Measurements from ENCODE around the gene NIM1K. TPM values are rescaled to one million over a fixed set of nuclear protein-coding genes. Genes with fewer than 3 reads are reported as not detected.

NIM1K gene
- total RNA-seq, 1 donor from 2014 or later: 0.54 TPM

- FAIRE-seq: no peak
- H3K9ac ChIP-seq (ENCODE audit: low read length): no peak overlapping the region
- H4K20me1 ChIP-seq (ENCODE audit: insufficient read depth, low read length): no peaks in the 10 kb centered on the region
- H3K79me2 ChIP-seq (ENCODE audit: insufficient read depth, low read length): no peaks in the 10 kb centered on the region
- no peaks in the 10 kb centered on the region for H3K4me1 ChIP-seq (ENCODE audit: insufficient read depth, low read length)
- H3K27me3 ChIP-seq (ENCODE audit: insufficient read depth, low read length): peaks cover 3% of the 10 kb centered on the region
- no peak for TF ChIP-seq EZH2 (IDR thresholded peaks at IDR 0.05; ENCODE audit: insufficient read depth, low read length)
- TF ChIP-seq CTCF (IDR thresholded peaks at IDR 0.05; ENCODE audit: insufficient read depth, low read depth, low read length): no peak
- no peak overlapping the region for H3K4me3 ChIP-seq (ENCODE audit: insufficient read depth, low read depth, low read length)
- no peak overlapping the region for H2AFZ ChIP-seq (ENCODE audit: low read depth, low read length)
- no peak overlapping the region for H3K4me2 ChIP-seq (ENCODE audit: low read length)
- H3K9me3 ChIP-seq (ENCODE audit: insufficient read depth, low read depth, low read length): no peaks in the 10 kb centered on the region
- Mint-ChIP-seq H3K4me3 (ENCODE audit: unreplicated experiment) (no peak overlapping the region), H3K27me3 (ENCODE audit: low read depth, unreplicated experiment) (peaks cover 11% of the 10 kb centered on the region), H3K4me1 (ENCODE audit: low read depth, unreplicated experiment) (no peaks in the 10 kb centered on the region), H3K9me3 (ENCODE audit: unreplicated experiment) (no peaks in the 10 kb centered on the region), H3K36me3 (ENCODE audit: low read depth, unreplicated experiment) (no peaks in the 10 kb centered on the region), H3K27ac (ENCODE audit: unreplicated experiment) (no peak overlapping the region)
- no peak overlapping the region for H3K27ac ChIP-seq (ENCODE audit: low read depth, low read length)
- no peaks in the 10 kb centered on the region for H3K36me3 ChIP-seq (ENCODE audit: insufficient read depth, low read length)
- DNase-seq (ENCODE audit: low read depth): no peak
These were observed 59.7 kb downstream of the NIM1K start for GRCh38 chr5:43251754-43252153.

- Mint-ChIP-seq H3K9me3 (ENCODE audit: unreplicated experiment) (no peaks in the 10 kb centered on the region), H3K4me3 (ENCODE audit: unreplicated experiment) (no peak overlapping the region), H3K36me3 (ENCODE audit: low read depth, unreplicated experiment) (no peaks in the 10 kb centered on the region), H3K27ac (ENCODE audit: unreplicated experiment) (no peak overlapping the region), H3K27me3 (ENCODE audit: low read depth, unreplicated experiment) (peaks cover 9% of the 10 kb centered on the region), H3K4me1 (ENCODE audit: low read depth, unreplicated experiment) (no peaks in the 10 kb centered on the region)
- Histone ChIP-seq H3K4me3 (ENCODE audit: insufficient read depth, low read depth, low read length) (no peak overlapping the region), H3K27ac (ENCODE audit: low read depth, low read length) (no peak overlapping the region), H3K79me2 (ENCODE audit: insufficient read depth, low read length) (no peaks in the 10 kb centered on the region), H3K36me3 (ENCODE audit: insufficient read depth, low read length) (no peaks in the 10 kb centered on the region), H3K4me1 (ENCODE audit: insufficient read depth, low read length) (no peaks in the 10 kb centered on the region), H3K9ac (ENCODE audit: low read length) (no peak overlapping the region), H3K9me3 (ENCODE audit: insufficient read depth, low read depth, low read length) (no peaks in the 10 kb centered on the region), H4K20me1 (ENCODE audit: insufficient read depth, low read length) (no peaks in the 10 kb centered on the region), H2AFZ (ENCODE audit: low read depth, low read length) (no peak overlapping the region), H3K4me2 (ENCODE audit: low read length) (no peak overlapping the region), H3K27me3 (ENCODE audit: insufficient read depth, low read length) (no peaks in the 10 kb centered on the region)
- FAIRE-seq (no peak), DNase-seq (ENCODE audit: low read depth) (no peak)
- no peak for TF ChIP-seq EZH2 (IDR thresholded peaks at IDR 0.05; ENCODE audit: insufficient read depth, low read length)
- no peak for TF ChIP-seq CTCF (IDR thresholded peaks at IDR 0.05; ENCODE audit: insufficient read depth, low read depth, low read length)
These were observed 63.7 kb downstream of the NIM1K start for GRCh38 chr5:43255704-43256103.

- Mint-ChIP-seq H3K36me3 (ENCODE audit: low read depth, unreplicated experiment) (no peaks in the 10 kb centered on the region), H3K27me3 (ENCODE audit: low read depth, unreplicated experiment) (peaks cover 9% of the 10 kb centered on the region), H3K4me1 (ENCODE audit: low read depth, unreplicated experiment) (no peaks in the 10 kb centered on the region), H3K4me3 (ENCODE audit: unreplicated experiment) (no peak overlapping the region), H3K9me3 (ENCODE audit: unreplicated experiment) (peaks cover 3% of the 10 kb centered on the region), H3K27ac (ENCODE audit: unreplicated experiment) (no peak overlapping the region)
- no peak for DNase-seq (ENCODE audit: low read depth)
- no peak overlapping the region for H3K9ac ChIP-seq (ENCODE audit: low read length)
- H2AFZ ChIP-seq (ENCODE audit: low read depth, low read length): no peak overlapping the region
- TF ChIP-seq CTCF (IDR thresholded peaks at IDR 0.05; ENCODE audit: insufficient read depth, low read depth, low read length) (no peak), EZH2 (IDR thresholded peaks at IDR 0.05; ENCODE audit: insufficient read depth, low read length) (no peak)
- H4K20me1 ChIP-seq (ENCODE audit: insufficient read depth, low read length): no peaks in the 10 kb centered on the region
- H3K36me3 ChIP-seq (ENCODE audit: insufficient read depth, low read length): no peaks in the 10 kb centered on the region
- H3K4me1 ChIP-seq (ENCODE audit: insufficient read depth, low read length): no peaks in the 10 kb centered on the region
- FAIRE-seq: no peak
- no peaks in the 10 kb centered on the region for H3K9me3 ChIP-seq (ENCODE audit: insufficient read depth, low read depth, low read length)
- H3K4me2 ChIP-seq (ENCODE audit: low read length): no peak overlapping the region
- H3K27ac ChIP-seq (ENCODE audit: low read depth, low read length): no peak overlapping the region
- no peaks in the 10 kb centered on the region for H3K79me2 ChIP-seq (ENCODE audit: insufficient read depth, low read length)
- no peaks in the 10 kb centered on the region for H3K27me3 ChIP-seq (ENCODE audit: insufficient read depth, low read length)
- no peak overlapping the region for H3K4me3 ChIP-seq (ENCODE audit: insufficient read depth, low read depth, low read length)
These were observed 64.4 kb downstream of the NIM1K start for GRCh38 chr5:43256261-43256966.

All from astrocyte (in vitro differentiated cells and primary cell).